Neural cell (in vitro differentiated cells): Measurements from ENCODE around the gene SH3PXD2B. TPM values are rescaled to one million over a fixed set of nuclear protein-coding genes. Genes with fewer than 3 reads are reported as not detected.

Source experiments
- H2AFZ ChIP-seq: fragments of 200-600, 300-800 bp; sonication (generic), shearing (Covaris generic); 2 replicates; pipeline ENCODE4 v1.6.0; 2014; ENCODE audit warnings: low read depth, mild to moderate bottlenecking, antibody characterized with exemption, low read length, moderate library complexity
- H3F3A ChIP-seq: fragments of 200-600 bp; shearing (Covaris generic); 2 replicates; pipeline ENCODE4 v1.6.1; 2016; ENCODE audit warnings: mild to moderate bottlenecking, moderate library complexity, mixed read lengths, antibody characterized with exemption, low read length; ENCODE audit not compliant: insufficient read depth, poor library complexity, severe bottlenecking
- H3K27ac ChIP-seq: fragments of 200-600, 300-800 bp; sonication (generic), shearing (Covaris generic); 2 replicates; pipeline ENCODE4 v1.5.1; 2014; ENCODE audit warnings: mild to moderate bottlenecking, low read length, moderate library complexity
- H3K27me3 ChIP-seq: fragments of 300-800, 200-600 bp; sonication (generic), shearing (Covaris generic); 2 replicates; pipeline ENCODE4 v1.6.0; 2014; ENCODE audit warnings: mild to moderate bottlenecking, low read depth, low read length, moderate library complexity; ENCODE audit not compliant: insufficient read depth
- H3K36me3 ChIP-seq: fragments of 300-800, 200-600 bp; sonication (generic), shearing (Covaris generic); 2 replicates; pipeline ENCODE4 v1.5.1; 2014; ENCODE audit warnings: mild to moderate bottlenecking, antibody characterized with exemption, low read length, moderate library complexity; ENCODE audit not compliant: insufficient read depth
- H3K4me2 ChIP-seq: fragments of 300-800, 200-600 bp; sonication (generic), shearing (Covaris generic); 2 replicates; pipeline ENCODE4 v1.6.0; 2014; ENCODE audit warnings: mild to moderate bottlenecking, low read length
- H3K4me3 ChIP-seq: fragments of 300-800, 200-600 bp; sonication (generic), shearing (Covaris generic); 2 replicates; pipeline ENCODE4 v1.5.1; 2014; ENCODE audit warnings: mild to moderate bottlenecking, low read length, moderate library complexity
- H3K79me2 ChIP-seq: fragments of 200-600 bp; shearing (Covaris generic); replicated peaks from 2 replicates; pipeline ENCODE4 v1.6.0; 2014; ENCODE audit warnings: mild to moderate bottlenecking, low read length, moderate library complexity; ENCODE audit not compliant: insufficient read depth
- H3K9ac ChIP-seq: fragments of 300-800, 200-600 bp; sonication (generic), shearing (Covaris generic); 2 replicates; pipeline ENCODE4 v1.6.1; 2016; ENCODE audit warnings: mild to moderate bottlenecking, low read length, mixed read lengths
- H3K9me2 ChIP-seq: fragments of 200-600 bp; shearing (Covaris generic); 2 replicates; pipeline ENCODE4 v1.6.1; 2016; ENCODE audit warnings: mild to moderate bottlenecking, low read length, mixed read lengths; ENCODE audit not compliant: insufficient read depth
- H3K9me3 ChIP-seq: fragments of 200-600, 300-800 bp; sonication (generic), shearing (Covaris generic); 2 replicates; pipeline ENCODE4 v1.6.1; 2016; ENCODE audit warnings: mild to moderate bottlenecking, mixed run types, low read length, moderate library complexity, mixed read lengths
- H4K20me1 ChIP-seq: fragments of 200-600 bp; shearing (Covaris generic); 2 replicates; pipeline ENCODE4 v1.6.1; 2016; ENCODE audit warnings: mild to moderate bottlenecking, mixed run types; ENCODE audit not compliant: insufficient read depth
- CTCF ChIP-seq: fragments of 450-650 bp; IDR thresholded peaks from 2 replicates; pipeline ENCODE4 v1.5.1; 2014; ENCODE audit warnings: antibody characterized with exemption, mild to moderate bottlenecking, moderate library complexity; ENCODE audit not compliant: poor library complexity, severe bottlenecking
- EP300 ChIP-seq: fragments of 450-650 bp; conservative IDR thresholded peaks from 2 replicates; pipeline ENCODE4 v1.6.1; 2014; ENCODE audit warnings: antibody characterized with exemption, mild to moderate bottlenecking, moderate library complexity; ENCODE audit not compliant: poor library complexity, severe bottlenecking
- EZH2 ChIP-seq: fragments of 200-600, 300-800 bp; shearing (Covaris generic), sonication (generic); IDR thresholded peaks from 2 replicates; pipeline ENCODE4 v1.6.1; 2014; ENCODE audit warnings: antibody characterized with exemption, low read length, borderline replicate concordance, mild to moderate bottlenecking; ENCODE audit not compliant: insufficient read depth, poor library complexity, severe bottlenecking
- MXI1 ChIP-seq: fragments of 450-650 bp; conservative IDR thresholded peaks from 2 replicates; pipeline ENCODE4 v1.6.1; 2014; ENCODE audit warnings: antibody characterized with exemption, mild to moderate bottlenecking; ENCODE audit not compliant: poor library complexity, severe bottlenecking
- POLR2AphosphoS5 ChIP-seq: IDR thresholded peaks from 2 replicates; pipeline ENCODE4 v1.6.1; 2012
- RAD21 ChIP-seq: fragments of 450-650 bp; conservative IDR thresholded peaks from 2 replicates; pipeline ENCODE4 v1.6.1; 2014; ENCODE audit warnings: antibody characterized with exemption, mild to moderate bottlenecking, moderate library complexity
- REST ChIP-seq: IDR thresholded peaks from 2 replicates; pipeline ENCODE4 v1.6.1; 2012; ENCODE audit warnings: borderline replicate concordance
- SMC3 ChIP-seq: fragments of 450-650 bp; conservative IDR thresholded peaks from 2 replicates; pipeline ENCODE4 v1.6.1; 2014; ENCODE audit warnings: antibody characterized with exemption, mild to moderate bottlenecking, moderate library complexity; ENCODE audit not compliant: poor library complexity
- TAF1 ChIP-seq: IDR thresholded peaks from 2 replicates; pipeline ENCODE4 v1.6.1; 2012; ENCODE audit warnings: low read depth
- polyA plus RNA-seq: library from polyadenylated mRNA; depleted of rRNA; stranded (reverse); fragments of >200 nt; gene quantifications from 2 replicates; pipeline ENCODE4 v1.2.3, GENCODE V29; 2014

Gene SH3PXD2B
- polyA plus RNA-seq, 1 donor from 2014 or later = 11.7 TPM

GRCh38 chr5:172362755-172363154, 91.6 kb downstream of the SH3PXD2B start:
- Histone ChIP-seq H3K9me3 (no peaks in the 10 kb centered on the region), H3K4me3 (no peak overlapping the region), H3K36me3 (no peaks in the 10 kb centered on the region), H3K9me2 (no peaks in the 10 kb centered on the region), H2AFZ (no peak overlapping the region), H4K20me1 (no peaks in the 10 kb centered on the region), H3K79me2 (no peaks in the 10 kb centered on the region), H3K4me2 (no peak overlapping the region), H3K27me3 (no peaks in the 10 kb centered on the region), H3K9ac (no peak overlapping the region), H3F3A (no peaks in the 10 kb centered on the region), H3K27ac (no peak overlapping the region)
- TF ChIP-seq EZH2 (no peak), CTCF (no peak), RAD21 (no peak), TAF1 (no peak), MXI1 (no peak)

- H2AFZ ChIP-seq = no peak overlapping the region
- H4K20me1 ChIP-seq = no peaks in the 10 kb centered on the region
- TF ChIP-seq EZH2 (no peak), TAF1 (no peak), SMC3 (no peak), RAD21 (no peak), REST (no peak), MXI1 (no peak), CTCF (no peak), EP300 (no peak), POLR2AphosphoS5 (no peak)
Observed at GRCh38 chr5:172361566-172362238, 92.6 kb downstream of the SH3PXD2B start.

More at GRCh38 chr5:172361566-172362238, 92.6 kb downstream of the SH3PXD2B start:
- no peak overlapping the region for H3K4me2 ChIP-seq
- H3K27me3 ChIP-seq = no peaks in the 10 kb centered on the region
- H3K4me3 ChIP-seq = no peak overlapping the region
- no peaks in the 10 kb centered on the region for H3K9me2 ChIP-seq
- H3K27ac ChIP-seq = no peak overlapping the region
- H3K36me3 ChIP-seq = no peaks in the 10 kb centered on the region
- H3K79me2 ChIP-seq = no peaks in the 10 kb centered on the region
- no peak overlapping the region for H3K9ac ChIP-seq
- H3K9me3 ChIP-seq = no peaks in the 10 kb centered on the region
- no peaks in the 10 kb centered on the region for H3F3A ChIP-seq
